Measurements from ENCODE around the gene PRXL2B. TPM values are rescaled to one million over a fixed set of nuclear protein-coding genes. Genes with fewer than 3 reads are reported as not detected.

The PRXL2B gene
- total RNA-seq, 2 donors from 2014 or later, result 5.6 to 8.8 TPM

- no peaks in the 10 kb centered on the region for H3K9me3 ChIP-seq
- H3K36me3 ChIP-seq (replicated peaks in 1 of 2; ENCODE audit: insufficient read depth in 1 of 2, low read depth in 2 of 2), result no peaks in the 10 kb centered on the region
- H3K27ac ChIP-seq, result peak overlapping the region; percentile 94 to 99 (median 97)
- ATAC-seq (no peak), DNase-seq (peak in 2 of 4 donors; percentile 38 to 39)
- intact Hi-C loops (cut with DNase I), result loop anchor here (10.0 kb wide), 1 partner anchor 52 kb away; the partner anchor contains the start of gene HES5
- TF ChIP-seq CTCF (IDR thresholded peaks at IDR 0.05), result no peak
- 0 to 10% methylated on average over 2 to 49 of the region's 52 CpGs for WGBS, 2 donors
- peaks cover 39% of the 10 kb centered on the region for H3K4me1 ChIP-seq
- H3K4me3 ChIP-seq, result peak overlapping the region; percentile 42 to 59
- H3K27me3 ChIP-seq, result no peaks in the 10 kb centered on the region
These were observed 688 bp downstream of the PRXL2B start for GRCh38 chr1:2587071-2587859.

- TF ChIP-seq POLR2A (IDR thresholded peaks at IDR 0.05), result no peak
- no peak for TF ChIP-seq CTCF (IDR thresholded peaks at IDR 0.05)
- intact Hi-C loops (cut with DNase I), result loop anchor here (10.0 kb wide), 1 partner anchor 53 kb away; the partner anchor contains the start of gene HES5
- H3K36me3 ChIP-seq (replicated peaks in 1 of 2; ENCODE audit: insufficient read depth in 1 of 2, low read depth in 2 of 2), result no peaks in the 10 kb centered on the region
- H3K4me3 ChIP-seq, result no peak overlapping the region
- no peaks in the 10 kb centered on the region for H3K27me3 ChIP-seq
- H3K4me1 ChIP-seq, result peaks cover 42% of the 10 kb centered on the region
- no peak overlapping the region for H3K27ac ChIP-seq
- H3K9me3 ChIP-seq, result no peaks in the 10 kb centered on the region
- no peak for ATAC-seq
- no peak for DNase-seq
- 74 to 84% methylated on average over 4 to 17 of the region's 19 CpGs for WGBS, 2 donors
These were observed 1.4 kb downstream of the PRXL2B start for GRCh38 chr1:2587860-2588571.

- no peak for TF ChIP-seq POLR2A (IDR thresholded peaks at IDR 0.05)
- no peaks in the 10 kb centered on the region for H3K9me3 ChIP-seq
- 83% methylated on average over 18 to 19 of the region's 23 CpGs for WGBS, 2 donors
- no peak overlapping the region for H3K27ac ChIP-seq
- H3K27me3 ChIP-seq, result no peaks in the 10 kb centered on the region
- no peak for ATAC-seq
- H3K36me3 ChIP-seq (replicated peaks in 1 of 2; ENCODE audit: insufficient read depth in 1 of 2, low read depth in 2 of 2), result no peaks in the 10 kb centered on the region
- peaks cover 44% of the 10 kb centered on the region for H3K4me1 ChIP-seq
- intact Hi-C loops (cut with DNase I), result loop anchor here (10.0 kb wide), 1 partner anchor 54 kb away; the partner anchor contains the start of gene HES5
- DNase-seq, result no peak
- no peak overlapping the region for H3K4me3 ChIP-seq
These were observed 2.3 kb downstream of the PRXL2B start for GRCh38 chr1:2588661-2589430.

- peaks cover 40% of the 10 kb centered on the region for H3K4me1 ChIP-seq
These were observed 3.1 kb downstream of the PRXL2B start for GRCh38 chr1:2589431-2590232.

More at GRCh38 chr1:2589431-2590232, 3.1 kb downstream of the PRXL2B start:
- Histone ChIP-seq H3K9me3 (no peaks in the 10 kb centered on the region), H3K27me3 (no peaks in the 10 kb centered on the region), H3K4me3 (no peak overlapping the region), H3K27ac (no peak overlapping the region), H3K36me3 (replicated peaks in 1 of 2; ENCODE audit: insufficient read depth in 1 of 2, low read depth in 2 of 2) (no peaks in the 10 kb centered on the region)
- intact Hi-C loops (cut with DNase I), result loop anchor here (10.0 kb wide), 1 partner anchor 55 kb away; the partner anchor contains the start of gene HES5
- ATAC-seq (no peak), DNase-seq (no peak)
- 92 to 96% methylated on average over 25 of the region's 25 CpGs for WGBS, 2 donors
- no peak for TF ChIP-seq POLR2A (IDR thresholded peaks at IDR 0.05)
- no peak for TF ChIP-seq CTCF (IDR thresholded peaks at IDR 0.05)
